Upper lobe of left lung (tissue), 6 donors: ENCODE measurements around the gene ADGRG1. TPM values are rescaled to one million over a fixed set of nuclear protein-coding genes. Genes with fewer than 3 reads are reported as not detected.

Source experiments
- ATAC-seq, 2 donors: fragments of 200-7000 bp; cut with Tn5 transposase; one replicate each; pipeline ENCODE4 v1.9.1; 2022; ENCODE audit warnings: mild to moderate bottlenecking in 2 of 2, moderate library complexity in 2 of 2; ENCODE audit not compliant: low FRiP score in 2 of 2
- DNase-seq, 2 donors: peaks; one replicate each; pipeline ENCODE4 v3.0.0-alpha.2; 2019 to 2020
- H3K27ac ChIP-seq, 4 donors: fragments of 200-600 bp; sonication (generic); one replicate each; pipeline ENCODE4 v1.5.1; 2016 to 2019
- H3K27me3 ChIP-seq, 4 donors: fragments of 200-600 bp; sonication (generic); one replicate each; pipeline ENCODE4 v1.5.1; 2017 to 2019
- H3K36me3 ChIP-seq, 4 donors: fragments of 200-600 bp; sonication (generic); one replicate each; pipeline ENCODE4 v1.5.1; 2016 to 2019
- H3K4me1 ChIP-seq, 4 donors: fragments of 200-600 bp; sonication (generic); one replicate each; pipeline ENCODE4 v1.5.1; 2018 to 2019
- H3K4me3 ChIP-seq, 4 donors: fragments of 200-600 bp; sonication (generic); one replicate each; pipeline ENCODE4 v1.5.1; 2017 to 2019; ENCODE audit warnings: mild to moderate bottlenecking in 2 of 4, moderate library complexity in 1 of 4
- H3K9me3 ChIP-seq, 4 donors: fragments of 200-600 bp; sonication (generic); one replicate each; pipeline ENCODE4 v1.5.1; 2018 to 2019
- CTCF ChIP-seq, 6 experiments: fragments of 450-650 bp in 4 of 6; fragments of 200-600 bp in 2 of 6; sonication (generic) in 2 of 6; IDR thresholded peaks; one replicate each; pipeline ENCODE4 v1.5.1; 2016 to 2019; ENCODE audit warnings: antibody characterized with exemption in 6 of 6
- EP300 ChIP-seq, 4 donors: sonication (generic); formaldehyde crosslinking; IDR thresholded peaks; one replicate each; pipeline ENCODE4 v1.5.1; 2017; ENCODE audit warnings: antibody characterized with exemption in 4 of 4, control low read depth in 2 of 4
- POLR2A ChIP-seq, 4 donors: fragments of 450-650 bp; IDR thresholded peaks; one replicate each; pipeline ENCODE4 v1.5.1; 2016 to 2017; ENCODE audit warnings: antibody characterized with exemption in 4 of 4, mild to moderate bottlenecking in 2 of 4
- POLR2AphosphoS5 ChIP-seq, 2 donors: sonication (generic); formaldehyde crosslinking; IDR thresholded peaks; one replicate each; pipeline ENCODE4 v1.5.1; 2017; ENCODE audit warnings: antibody characterized with exemption in 2 of 2
- WGBS, 2 donors: methylation state at CpG; one replicate each; pipeline ENCODE4 v1.1.5; 2017 to 2018; 5-methylcytosine and 5-hydroxymethylcytosine counted together
- total RNA-seq, 6 donors: library from RNA; depleted of rRNA in 4 of 6; stranded (reverse); fragments of >200 nt in 4 of 6; gene quantifications; one replicate each; pipeline versions ENCODE4 v1.1.0 to v1.2.1, GENCODE V29; 2016 to 2021
- donor health status: DM: no; HTN: no; CAD: no; lungs with moderate emphysema.
- donor health status: DM: no; HTN: yes; CAD: no; lungs with severe emphysema.

The ADGRG1 gene
- total RNA-seq, 6 donors from 2014 or later: 34.6 to 89.3 (median 40.4) TPM

DNA sequence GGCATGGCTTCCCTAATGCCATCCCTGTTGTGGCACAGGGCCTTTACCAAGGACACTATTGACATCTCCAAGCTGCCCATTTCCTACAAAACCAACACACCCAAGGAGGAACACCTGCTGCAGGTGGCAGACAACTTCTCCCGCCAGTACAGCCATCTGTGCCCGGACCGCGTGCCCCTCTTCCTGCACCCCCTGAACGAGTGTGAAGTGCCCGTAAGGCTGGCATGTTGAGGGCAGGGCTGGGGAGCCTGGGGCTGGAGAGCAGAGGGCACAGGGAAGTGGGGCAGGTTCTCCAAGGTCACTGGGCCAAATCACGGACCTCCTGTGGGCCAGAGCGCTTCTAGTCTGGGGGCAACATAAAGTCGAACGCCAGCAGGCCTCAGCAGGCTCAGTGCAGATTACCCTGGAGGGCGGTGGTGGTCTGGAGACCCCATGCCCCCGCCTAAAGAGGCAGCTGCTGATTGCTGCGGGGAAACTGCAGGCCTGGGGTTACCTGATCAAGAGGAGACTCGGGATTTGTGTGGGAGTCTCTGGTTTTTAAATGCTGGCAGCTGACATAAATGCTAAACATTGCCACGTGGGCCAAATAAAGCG is 70.5 kb downstream of the ADGRG1 start:
- peak in 1 of 2 donors; percentile 39 for DNase-seq
- Histone ChIP-seq H3K4me1 (no peaks in the 10 kb centered on the region), H3K9me3 (no peaks in the 10 kb centered on the region), H3K27me3 (no peaks in the 10 kb centered on the region), H3K27ac (no peak overlapping the region), H3K4me3 (no peak overlapping the region), H3K36me3 (no peaks in the 10 kb centered on the region)
- no peak for ATAC-seq
- TF ChIP-seq EP300 (IDR thresholded peaks at IDR 0.05): no peak
- no peak for TF ChIP-seq CTCF (IDR thresholded peaks at IDR 0.05)
- TF ChIP-seq POLR2AphosphoS5 (IDR thresholded peaks at IDR 0.05): no peak
- TF ChIP-seq POLR2A (IDR thresholded peaks at IDR 0.05): no peak
- 84 to 88% methylated on average over 13 to 16 of the region's 16 CpGs for WGBS, 2 donors

DNA sequence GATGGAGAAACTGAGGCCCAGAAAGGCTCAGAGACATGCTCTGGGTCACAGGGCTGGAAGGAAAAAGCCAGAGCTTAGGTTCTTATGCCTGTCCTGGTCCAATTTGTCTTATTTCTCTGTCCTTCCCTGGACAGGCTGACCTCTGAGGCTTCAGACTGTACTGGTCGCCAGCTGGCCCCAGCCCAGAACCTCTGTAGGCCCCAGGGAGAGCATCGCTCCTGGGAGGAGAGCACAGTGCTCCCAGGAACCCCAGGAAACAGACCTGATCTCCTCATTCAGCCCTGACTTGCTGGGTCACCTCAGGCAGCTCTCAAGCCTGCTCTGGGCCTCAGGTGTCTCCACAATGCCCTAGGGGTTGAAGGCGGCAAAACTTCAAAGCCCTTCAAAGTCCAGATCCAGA is 71.1 kb downstream of the ADGRG1 start:
- 92 to 100% methylated on average over 1 to 3 of the region's 3 CpGs for WGBS, 2 donors
- no peak for TF ChIP-seq EP300 (IDR thresholded peaks at IDR 0.05)
- no peak for TF ChIP-seq POLR2AphosphoS5 (IDR thresholded peaks at IDR 0.05)
- no peak for TF ChIP-seq POLR2A (IDR thresholded peaks at IDR 0.05)
- TF ChIP-seq CTCF (IDR thresholded peaks at IDR 0.05): no peak
- Histone ChIP-seq H3K4me1 (no peaks in the 10 kb centered on the region), H3K36me3 (no peaks in the 10 kb centered on the region), H3K27me3 (no peaks in the 10 kb centered on the region), H3K27ac (no peak overlapping the region), H3K9me3 (no peaks in the 10 kb centered on the region), H3K4me3 (no peak overlapping the region)
- ATAC-seq: no peak
- DNase-seq: no peak

- Histone ChIP-seq H3K36me3 (no peaks in the 10 kb centered on the region), H3K9me3 (no peaks in the 10 kb centered on the region), H3K27me3 (no peaks in the 10 kb centered on the region), H3K27ac (no peak overlapping the region), H3K4me1 (no peaks in the 10 kb centered on the region), H3K4me3 (no peak overlapping the region)
- TF ChIP-seq POLR2AphosphoS5 (IDR thresholded peaks at IDR 0.05) (no peak), POLR2A (IDR thresholded peaks at IDR 0.05) (no peak), EP300 (IDR thresholded peaks at IDR 0.05) (no peak), CTCF (IDR thresholded peaks at IDR 0.05) (no peak)
- DNase-seq: no peak
- no peak for ATAC-seq
- WGBS, 2 donors: 93 to 97% methylated on average over 5 to 7 of the region's 7 CpGs
Observed at GRCh38 chr16:57699899-57700298, 71.5 kb downstream of the ADGRG1 start.

DNA sequence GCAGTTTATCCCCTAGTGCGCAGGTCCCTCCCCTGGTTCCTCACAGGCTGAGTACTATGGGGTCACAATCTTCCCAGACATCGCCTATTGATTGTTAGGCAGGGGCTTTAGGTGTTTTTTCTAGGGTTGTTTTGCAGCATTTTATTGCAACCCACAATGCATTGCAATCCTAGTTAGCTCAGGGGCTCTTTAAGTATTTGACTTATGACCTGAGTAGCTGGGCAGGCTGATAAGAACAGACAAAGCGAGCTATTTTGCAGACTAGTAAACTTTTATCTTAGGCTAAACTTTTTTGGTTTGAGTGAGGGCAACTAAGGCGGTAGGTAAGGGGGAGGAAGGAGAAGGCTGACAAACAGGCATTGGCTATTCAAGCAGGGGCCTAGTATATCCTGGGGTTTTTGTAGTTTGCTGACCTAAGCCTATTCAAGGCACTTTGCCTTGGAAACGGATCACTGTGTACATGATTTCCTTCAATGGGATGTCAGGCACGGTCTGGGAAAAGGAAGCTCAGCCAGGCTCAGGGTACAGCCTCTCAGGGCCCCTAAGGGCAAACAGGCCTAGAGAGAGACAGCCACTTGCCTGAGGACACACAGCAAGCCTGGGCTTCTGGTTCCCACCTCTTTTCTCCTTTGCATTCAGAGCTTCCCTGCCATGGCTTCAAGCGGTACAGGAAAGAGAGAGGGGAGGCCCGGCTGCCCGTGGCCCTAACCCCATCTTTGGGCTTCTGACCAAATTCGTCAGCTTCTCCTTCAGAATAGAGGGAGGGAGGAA is 72.5 kb downstream of the ADGRG1 start:
- H3K27ac ChIP-seq: no peak overlapping the region
- WGBS, 2 donors: 62 to 68% methylated on average over 10 of the region's 10 CpGs
- no peaks in the 10 kb centered on the region for H3K4me1 ChIP-seq
- no peaks in the 10 kb centered on the region for H3K27me3 ChIP-seq
- H3K36me3 ChIP-seq: no peaks in the 10 kb centered on the region
- ATAC-seq (no peak), DNase-seq (no peak)
- H3K9me3 ChIP-seq: no peaks in the 10 kb centered on the region
- no peak for TF ChIP-seq POLR2AphosphoS5 (IDR thresholded peaks at IDR 0.05)
- TF ChIP-seq EP300 (IDR thresholded peaks at IDR 0.05): no peak
- TF ChIP-seq POLR2A (IDR thresholded peaks at IDR 0.05): no peak
- TF ChIP-seq CTCF (IDR thresholded peaks at IDR 0.05): no peak
- H3K4me3 ChIP-seq: no peak overlapping the region
